MG63 (cell line): ENCODE data around the gene MBTD1. TPM values are rescaled to one million over a fixed set of nuclear protein-coding genes. Genes with fewer than 3 reads are reported as not detected.
"Not testable (repeated sequence)": the region's sequence is repeated elsewhere in the genome, so short reads cannot be mapped to it uniquely, and the experiment has no call there.

ENCODE experiments used
- DNase-seq: peaks from one replicate; pipeline ENCODE4 v3.0.0-alpha.2; 2020
- H3K27me3 ChIP-seq: fragments of 250-450 bp; sonication (Bioruptor Pico); 2 replicates; pipeline ENCODE4 v1.5.1; 2020; ENCODE audit warnings: mild to moderate bottlenecking, moderate library complexity
- H3K36me3 ChIP-seq: fragments of 250-450 bp; sonication (Bioruptor Pico); 2 replicates; pipeline ENCODE4 v1.5.1; 2020; ENCODE audit warnings: mild to moderate bottlenecking, moderate library complexity
- H3K4me3 ChIP-seq: fragments of 250-450 bp; sonication (Bioruptor Pico); 2 replicates; pipeline ENCODE4 v1.5.1; 2020; ENCODE audit warnings: mild to moderate bottlenecking, moderate library complexity
- H3K9me3 ChIP-seq: fragments of 250-450 bp; sonication (Bioruptor Pico); 2 replicates; pipeline ENCODE4 v1.5.1; 2020; ENCODE audit warnings: mild to moderate bottlenecking, moderate library complexity
- total RNA-seq: library from RNA; depleted of rRNA; stranded (reverse); fragments of >200 nt; shearing (Covaris generic); gene quantifications from 2 replicates; pipeline ENCODE4 v1.2.3, GENCODE V29; 2014; ENCODE audit warnings: low replicate concordance

Gene MBTD1
- total RNA-seq, 1 experiment from 2014 or later: 4.8 TPM

GRCh38 chr17:51224402-51225262 lies 35.2 kb downstream of the MBTD1 start:
- H3K36me3 ChIP-seq: peaks cover 32% of the 10 kb centered on the region

GRCh38 chr17:51221322-51221721 lies 38.5 kb downstream of the MBTD1 start:
- Histone ChIP-seq H3K4me3 (no peak overlapping the region), H3K27me3 (no peaks in the 10 kb centered on the region), H3K9me3 (no peaks in the 10 kb centered on the region), H3K36me3 (peaks cover 55% of the 10 kb centered on the region)
- DNase-seq: no peak

More at GRCh38 chr17:51224402-51225262, 35.2 kb downstream of the MBTD1 start:
- DNase-seq: no peak
- Histone ChIP-seq H3K9me3 (no peaks in the 10 kb centered on the region), H3K4me3 (no peak overlapping the region), H3K27me3 (no peaks in the 10 kb centered on the region)

DNA sequence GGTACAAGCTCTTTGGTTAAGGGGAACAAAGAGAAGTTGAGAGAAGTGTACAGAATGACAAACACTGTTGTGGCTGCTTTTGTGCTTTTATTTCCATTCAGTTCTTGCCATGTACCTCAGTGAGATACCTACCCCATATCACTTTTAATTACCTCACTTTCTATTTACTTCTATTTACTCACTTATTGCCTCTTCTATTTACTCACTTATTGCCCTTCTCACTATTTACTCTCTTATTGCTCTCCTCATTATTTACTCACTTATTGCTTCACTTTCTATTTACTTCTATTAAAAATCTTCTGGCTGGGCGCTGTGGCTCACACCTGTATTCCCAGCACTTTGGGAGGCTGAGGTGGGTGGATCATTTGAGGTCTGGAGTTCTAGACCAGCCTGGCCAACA lies 41.9 kb downstream of the MBTD1 start:
- DNase-seq: no peak
- Histone ChIP-seq H3K36me3 (peaks cover 67% of the 10 kb centered on the region), H3K4me3 (no peak overlapping the region), H3K9me3 (no peaks in the 10 kb centered on the region), H3K27me3 (no peaks in the 10 kb centered on the region)

GRCh38 chr17:51214920-51215319 lies 44.9 kb downstream of the MBTD1 start:
- DNase-seq: no peak
- Histone ChIP-seq H3K36me3 (peaks cover 56% of the 10 kb centered on the region), H3K9me3 (no peaks in the 10 kb centered on the region), H3K27me3 (no peaks in the 10 kb centered on the region), H3K4me3 (no peak overlapping the region)

DNA sequence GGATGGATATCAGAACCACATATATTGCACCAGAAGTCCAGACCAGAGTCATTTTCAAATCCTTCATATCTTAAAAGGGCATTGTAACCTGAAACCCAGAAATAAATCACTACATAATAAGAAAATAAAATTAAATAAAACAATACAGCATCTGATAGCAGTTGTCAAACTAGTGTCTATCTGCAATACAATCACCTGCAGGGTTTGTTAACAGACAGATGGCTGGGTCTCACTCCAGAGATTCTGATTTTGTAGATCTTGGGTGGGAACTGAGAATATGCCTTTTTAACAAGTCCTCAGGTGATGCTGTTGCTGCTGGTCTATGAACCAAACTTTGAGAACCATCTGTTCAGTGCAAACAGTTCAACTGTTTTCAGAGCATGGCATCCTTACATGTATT lies 56.0 kb downstream of the MBTD1 start:
- no peak overlapping the region for H3K4me3 ChIP-seq
- H3K36me3 ChIP-seq: peaks cover 80% of the 10 kb centered on the region
- no peak for DNase-seq

GRCh38 chr17:51200846-51201245 lies 59.0 kb downstream of the MBTD1 start:
- DNase-seq: no peak
- Histone ChIP-seq H3K9me3 (no peaks in the 10 kb centered on the region), H3K27me3 (no peaks in the 10 kb centered on the region), H3K36me3 (peaks cover 70% of the 10 kb centered on the region), H3K4me3 (no peak overlapping the region)

More for the DNA sequence above, 56.0 kb downstream of the MBTD1 start:
- Histone ChIP-seq H3K27me3 (no peaks in the 10 kb centered on the region), H3K9me3 (no peaks in the 10 kb centered on the region)

DNA sequence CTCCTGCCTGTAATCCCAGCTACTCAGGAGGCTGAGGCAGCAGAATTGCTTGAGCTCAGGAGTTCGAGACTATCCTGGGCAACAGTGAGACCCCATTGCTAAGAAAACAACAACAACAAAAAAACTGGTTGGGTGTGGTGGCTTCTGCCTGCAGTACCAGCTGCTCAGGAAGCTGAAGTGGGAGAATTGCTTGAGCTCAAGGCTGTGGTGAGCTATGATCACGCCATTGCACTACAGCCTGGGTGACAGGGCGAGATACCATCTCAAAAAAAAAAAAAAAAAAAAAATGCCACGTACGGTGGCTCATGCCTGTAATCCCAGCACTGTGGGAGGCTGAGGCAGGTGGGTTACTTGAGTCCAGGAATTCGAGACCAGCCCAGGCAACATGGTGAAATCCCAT lies 59.6 kb downstream of the MBTD1 start:
- no peak for DNase-seq
- no peaks in the 10 kb centered on the region for H3K9me3 ChIP-seq
- H3K27me3 ChIP-seq: no peaks in the 10 kb centered on the region
- peaks cover 71% of the 10 kb centered on the region for H3K36me3 ChIP-seq
- H3K4me3 ChIP-seq: no peak overlapping the region

DNA sequence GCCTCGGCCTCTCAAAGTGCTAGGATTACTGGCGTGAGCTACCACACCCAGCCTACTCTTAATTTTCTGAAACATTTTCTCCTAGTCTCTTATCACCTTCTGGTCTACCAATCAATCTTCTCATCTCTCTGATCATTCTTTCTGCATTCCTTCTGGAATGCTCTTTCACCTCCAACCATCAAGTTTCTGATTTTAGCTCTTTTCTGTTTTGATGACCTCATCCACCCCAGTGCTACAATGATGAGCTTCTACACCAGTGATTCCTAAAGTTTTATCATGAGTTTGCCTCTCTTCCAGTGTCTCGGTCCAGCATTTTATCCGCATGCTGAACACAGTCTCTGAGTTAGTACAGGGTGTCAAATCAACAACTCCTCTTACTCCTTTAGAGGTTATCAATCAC lies 62.1 kb downstream of the MBTD1 start:
- H3K4me3 ChIP-seq: no peak overlapping the region
- no peak for DNase-seq
- H3K36me3 ChIP-seq: peaks cover 66% of the 10 kb centered on the region
- H3K27me3 ChIP-seq: no peaks in the 10 kb centered on the region
- no peaks in the 10 kb centered on the region for H3K9me3 ChIP-seq

- DNase-seq: no peak
- Histone ChIP-seq H3K9me3 (no peaks in the 10 kb centered on the region), H3K4me3 (no peak overlapping the region), H3K27me3 (no peaks in the 10 kb centered on the region), H3K36me3 (peaks cover 42% of the 10 kb centered on the region)
Measured at GRCh38 chr17:51191895-51192294, 68.0 kb downstream of the MBTD1 start.

GRCh38 chr17:51189628-51190027 lies 70.2 kb downstream of the MBTD1 start:
- peaks cover 44% of the 10 kb centered on the region for H3K36me3 ChIP-seq
- H3K9me3 ChIP-seq: no peaks in the 10 kb centered on the region
- H3K27me3 ChIP-seq: no peaks in the 10 kb centered on the region
- no peak overlapping the region for H3K4me3 ChIP-seq
- no peak for DNase-seq

DNA sequence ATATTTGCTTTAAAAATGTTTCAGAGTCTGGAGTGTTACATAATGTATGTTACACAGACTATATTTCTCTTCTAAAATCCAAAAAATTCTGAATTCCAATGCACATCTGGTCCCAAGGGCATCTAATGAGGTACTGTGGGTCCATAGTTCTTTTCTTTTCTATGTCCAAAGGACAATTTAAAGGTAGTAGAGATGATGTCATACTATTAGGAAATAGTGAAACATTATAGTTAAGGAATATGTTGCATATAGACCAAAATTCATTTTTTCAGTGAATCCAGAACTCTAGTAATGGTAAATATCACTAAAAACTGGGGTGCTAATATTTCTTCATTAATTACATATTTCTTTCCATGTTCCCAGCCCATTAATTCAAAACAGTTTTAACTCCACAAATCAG lies 70.7 kb downstream of the MBTD1 start:
- DNase-seq: no peak
- Histone ChIP-seq H3K36me3 (peaks cover 48% of the 10 kb centered on the region), H3K9me3 (no peaks in the 10 kb centered on the region), H3K4me3 (no peak overlapping the region), H3K27me3 (no peaks in the 10 kb centered on the region)

- no peak overlapping the region for H3K4me3 ChIP-seq
- DNase-seq: no peak
- H3K27me3 ChIP-seq: no peaks in the 10 kb centered on the region
- H3K36me3 ChIP-seq: peaks cover 49% of the 10 kb centered on the region
- no peaks in the 10 kb centered on the region for H3K9me3 ChIP-seq
Measured at GRCh38 chr17:51188271-51188833, 71.5 kb downstream of the MBTD1 start.

GRCh38 chr17:51185763-51186332 lies 74.0 kb downstream of the MBTD1 start:
- DNase-seq: no peak
- no peaks in the 10 kb centered on the region for H3K9me3 ChIP-seq
- H3K36me3 ChIP-seq: peaks cover 47% of the 10 kb centered on the region
- H3K27me3 ChIP-seq: no peaks in the 10 kb centered on the region
- no peak overlapping the region for H3K4me3 ChIP-seq

DNA sequence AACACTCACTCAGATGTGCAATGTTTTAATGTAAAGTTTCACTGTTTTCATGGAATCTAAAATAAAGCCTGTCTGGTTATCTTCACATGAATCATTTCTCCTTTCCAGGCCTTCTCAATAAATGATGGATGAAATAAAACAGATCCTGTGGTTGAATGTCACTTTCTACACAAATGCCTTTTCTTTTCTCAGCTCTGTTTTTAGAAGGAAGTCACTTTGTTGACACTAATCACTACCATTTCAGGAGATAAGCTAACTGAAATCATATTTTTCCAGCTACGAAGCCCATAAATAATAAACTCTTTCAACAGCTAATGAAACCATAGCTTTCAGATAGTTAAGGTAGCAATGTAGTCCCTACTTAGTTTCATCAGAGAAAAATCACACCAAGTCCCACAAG lies 75.7 kb downstream of the MBTD1 start:
- Histone ChIP-seq H3K36me3 (peaks cover 51% of the 10 kb centered on the region), H3K27me3 (no peaks in the 10 kb centered on the region), H3K9me3 (no peaks in the 10 kb centered on the region), H3K4me3 (no peak overlapping the region)
- no peak for DNase-seq

DNA sequence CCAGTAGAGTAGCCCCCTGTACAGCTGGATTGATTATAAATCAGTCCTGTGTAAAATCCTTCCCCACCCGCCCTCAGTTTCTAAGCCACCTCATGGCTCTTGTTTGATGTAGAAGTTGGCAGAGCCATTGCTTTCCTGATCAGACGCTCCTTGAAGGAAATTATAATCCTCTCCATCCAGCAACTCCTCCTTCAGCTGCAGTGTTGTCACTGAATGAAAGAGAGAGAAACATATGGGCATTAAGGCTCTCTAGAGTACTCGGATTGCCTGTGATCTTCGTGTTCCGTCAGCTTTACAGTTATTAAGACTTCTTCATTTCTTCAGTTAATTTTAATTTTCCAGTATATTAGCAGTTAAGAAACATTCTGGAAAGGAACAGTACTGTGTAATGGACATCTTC lies 79.4 kb downstream of the MBTD1 start:
- no peak overlapping the region for H3K4me3 ChIP-seq
- peaks cover 67% of the 10 kb centered on the region for H3K36me3 ChIP-seq
- DNase-seq: no peak
- H3K9me3 ChIP-seq: no peaks in the 10 kb centered on the region
- no peaks in the 10 kb centered on the region for H3K27me3 ChIP-seq

DNA sequence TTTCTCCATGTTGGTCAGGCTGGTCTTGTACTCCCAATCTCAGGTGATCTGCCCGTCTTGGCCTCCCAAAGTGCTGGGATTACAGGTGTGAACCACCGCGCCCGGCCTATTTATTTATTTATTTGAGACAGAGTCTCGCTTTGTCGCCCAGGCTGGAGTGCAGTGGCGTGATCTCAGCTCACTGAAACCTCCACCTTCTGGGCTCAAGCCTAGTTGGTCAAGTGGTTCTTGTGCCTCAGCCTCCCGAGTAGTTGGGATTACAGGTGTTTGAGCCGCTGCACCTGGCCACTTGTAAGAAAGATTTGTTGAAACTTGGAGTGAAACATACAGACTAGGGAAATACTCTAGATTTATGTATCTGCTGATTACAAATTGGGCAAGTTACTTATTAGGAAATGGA lies 87.8 kb downstream of the MBTD1 start:
- not testable (repeated sequence) for H3K4me3 ChIP-seq, H3K27me3 ChIP-seq, H3K9me3 ChIP-seq, DNase-seq
- H3K36me3 ChIP-seq: peaks cover 91% of the 10 kb centered on the region

DNA sequence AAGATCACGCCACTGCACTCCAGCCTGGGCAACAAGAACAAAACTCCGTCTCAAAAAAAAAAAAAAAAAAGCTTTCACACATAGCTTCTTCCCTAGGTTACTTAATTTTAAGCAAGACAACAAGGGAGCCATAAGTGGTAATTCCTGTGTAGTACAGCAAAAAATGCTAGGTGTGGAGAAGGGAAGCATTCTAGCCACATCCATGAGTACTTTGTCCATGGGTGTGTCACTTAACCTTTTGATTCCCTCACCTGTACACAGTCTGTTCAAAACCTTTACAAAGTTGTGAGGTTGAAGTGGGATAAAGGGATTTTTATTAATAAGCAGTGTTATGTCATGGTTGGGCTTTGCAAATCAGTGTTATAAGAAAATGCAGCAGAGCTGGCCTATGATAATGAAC lies 89.1 kb downstream of the MBTD1 start:
- no peak for DNase-seq
- no peaks in the 10 kb centered on the region for H3K27me3 ChIP-seq
- H3K4me3 ChIP-seq: no peak overlapping the region
- no peaks in the 10 kb centered on the region for H3K9me3 ChIP-seq
- H3K36me3 ChIP-seq: peaks cover 89% of the 10 kb centered on the region

DNA sequence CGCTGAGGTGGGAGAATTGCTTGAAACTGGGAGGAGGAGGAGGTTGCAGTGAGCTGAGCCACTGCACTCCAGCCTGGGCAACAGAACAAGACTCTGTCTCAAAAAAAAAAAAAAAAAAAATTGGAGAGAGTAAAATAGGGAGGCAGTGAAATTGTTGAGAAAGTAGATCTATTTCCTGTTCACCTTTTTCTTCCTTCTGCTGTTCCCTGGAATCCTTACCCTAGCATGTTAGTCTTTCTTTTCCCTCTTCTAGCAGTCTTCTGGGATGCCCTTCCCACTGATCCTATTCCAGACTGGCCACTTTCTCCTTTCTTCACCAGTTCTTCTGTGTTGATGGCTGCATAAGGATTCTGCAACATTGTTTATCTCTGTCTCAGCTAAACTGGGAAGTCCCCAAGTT lies 90.5 kb downstream of the MBTD1 start:
- Histone ChIP-seq H3K4me3 (no peak overlapping the region), H3K27me3 (no peaks in the 10 kb centered on the region), H3K36me3 (peaks cover 77% of the 10 kb centered on the region), H3K9me3 (no peaks in the 10 kb centered on the region)
- no peak for DNase-seq
